Measurements from ENCODE around the gene AFAP1.

The AFAP1 gene

DNA sequence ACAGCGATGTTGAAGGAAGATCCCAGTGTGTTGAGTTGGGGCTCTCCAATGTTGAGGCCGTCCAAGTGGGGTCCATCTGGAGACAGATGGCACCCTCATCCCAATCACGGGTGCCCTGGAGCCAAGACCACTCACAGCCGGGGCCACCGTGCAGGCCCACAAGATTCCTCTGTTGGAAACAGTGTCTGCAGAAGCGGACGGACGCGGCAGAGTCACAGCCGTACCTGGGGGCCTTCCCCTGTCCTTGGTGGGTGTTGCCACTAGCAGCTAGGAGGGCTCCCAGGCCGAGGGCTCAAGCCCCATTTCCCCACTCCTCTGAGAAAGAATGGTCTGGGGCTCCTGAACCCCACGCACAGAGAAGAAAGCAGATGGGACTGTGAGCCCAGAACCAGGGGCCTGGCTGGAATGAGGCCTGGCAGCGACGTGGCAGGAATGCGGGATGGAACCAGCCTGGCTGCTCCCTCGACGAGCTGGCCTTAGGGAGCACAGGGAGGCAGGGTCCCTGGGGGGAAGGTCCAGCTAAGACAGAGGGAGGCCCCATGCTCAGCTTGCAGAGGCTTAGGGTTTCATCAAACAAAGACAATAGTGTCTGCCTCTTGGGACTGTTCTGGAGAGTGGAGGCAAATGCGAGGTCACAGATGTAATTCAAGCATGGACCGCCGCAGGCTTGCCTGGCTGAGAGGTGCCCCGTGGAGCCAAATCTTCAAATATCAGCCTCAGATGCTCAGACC lies 228.9 kb downstream of the AFAP1 start:
- DNase-seq, result no peak

DNA sequence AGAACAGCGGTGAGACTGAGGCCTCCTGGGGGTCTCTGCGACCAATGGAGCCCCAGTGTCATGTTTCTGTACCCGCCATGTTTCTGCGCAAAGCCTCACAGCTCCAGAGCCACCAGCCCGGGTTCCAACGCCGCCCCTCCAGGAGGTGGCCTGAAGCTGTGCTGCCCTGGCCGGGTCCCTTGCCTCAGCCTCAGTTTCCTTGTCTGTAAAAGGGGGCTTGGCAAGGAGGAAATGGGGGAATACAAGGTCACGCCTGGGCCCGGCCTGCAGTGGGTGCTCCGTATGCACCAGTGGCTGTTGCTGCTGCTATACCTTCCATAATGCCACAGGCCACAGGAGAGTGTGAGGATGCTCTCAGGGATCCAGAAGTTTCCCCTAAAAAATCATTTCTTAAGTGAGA lies 229.5 kb downstream of the AFAP1 start:
- DNase-seq, result no peak

DNA sequence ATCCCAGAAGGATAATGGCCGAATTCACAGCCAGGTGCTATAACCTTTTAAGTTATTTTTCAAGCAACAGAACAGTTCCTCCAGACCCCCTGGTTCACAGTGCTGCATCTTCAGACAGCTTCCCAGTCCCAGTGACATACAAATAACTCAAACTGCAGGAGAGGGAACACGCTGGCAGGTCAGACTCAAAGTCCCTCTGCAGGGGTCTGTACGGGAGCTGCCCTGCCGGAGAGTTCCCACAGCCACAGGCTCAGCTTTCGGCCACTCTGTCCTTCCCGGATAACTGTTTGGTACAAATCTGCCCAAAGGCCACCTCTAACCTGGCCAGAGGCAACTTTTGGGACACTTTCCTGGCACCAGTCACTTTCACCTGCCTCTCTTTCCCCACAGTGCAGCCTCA lies 230.2 kb downstream of the AFAP1 start:
- DNase-seq, result no peak

DNA sequence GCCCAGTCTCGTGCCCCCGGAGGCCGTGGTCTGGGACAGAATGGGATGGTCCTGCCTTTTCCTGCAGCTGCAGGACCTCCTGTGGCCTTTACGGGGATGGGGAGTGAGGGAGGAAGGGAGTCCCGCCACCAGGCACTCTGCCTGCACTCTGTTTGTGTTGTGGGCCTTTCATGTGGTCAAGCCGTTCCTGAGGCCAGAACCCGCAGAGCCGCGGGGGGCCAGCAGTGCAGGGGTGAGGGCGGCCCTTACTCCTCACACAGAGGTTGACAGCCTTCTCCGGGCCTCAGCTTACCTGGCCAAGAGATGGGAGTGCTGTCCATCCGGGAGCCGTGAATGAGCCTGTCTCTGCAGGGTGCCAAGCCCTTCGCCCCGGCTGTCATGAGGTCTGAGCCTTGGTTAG lies 230.7 kb downstream of the AFAP1 start:
- no peak for DNase-seq

Data from CD4-positive, alpha-beta T cell treated with Interleukin-10 for 1 hour (primary cell).